Naive thymus-derived CD4-positive, alpha-beta T cell (primary cell): ENCODE measurements around the gene NRG3. TPM values are rescaled to one million over a fixed set of nuclear protein-coding genes. Genes with fewer than 3 reads are reported as not detected.

ENCODE experiments used
- ATAC-seq: fragments of 150-1000 bp; cut with Tn5 transposase; 2 replicates; pipeline ENCODE4 v1.10.0; 2021; ENCODE audit warnings: mild to moderate bottlenecking, moderate library complexity
- CTCF ChIA-PET: fragments of 350-600 bp; sonication (Branson Sonifier 250); formaldehyde crosslinking; loops from one replicate; lab custom pipeline; 2021; ENCODE audit warnings: antibody characterized with exemption; lab: Charles Lee
- POLR2A ChIA-PET: fragments of 350-600 bp; sonication (Branson Sonifier 250); formaldehyde crosslinking; loops from one replicate; lab custom pipeline; 2021; ENCODE audit warnings: antibody characterized with exemption, inconsistent platforms; lab: Charles Lee
- DNase-seq, 9 donors: peaks; one replicate each; pipeline versions ENCODE4 v3.0.0 to v3.0.0-alpha.2; 2020 to 2022; ENCODE audit warnings: mixed read lengths in 1 of 9
- H3K27ac ChIP-seq: one replicate; pipeline ENCODE4 v1.7.0; 2013; ENCODE audit warnings: mild to moderate bottlenecking, low read depth, low read length, moderate library complexity
- H3K27me3 ChIP-seq, 2 donors: one replicate each; pipeline ENCODE4 v1.7.0; 2013; ENCODE audit warnings: low read length in 2 of 2, mild to moderate bottlenecking in 2 of 2, moderate library complexity in 2 of 2; ENCODE audit not compliant: control insufficient read depth in 2 of 2, insufficient read depth in 2 of 2
- H3K36me3 ChIP-seq, 3 experiments: 1 replicate in 2 of 3; 2 replicates in 1 of 3; pipeline ENCODE4 v1.7.0; 2013; ENCODE audit warnings: low read length in 3 of 3, mild to moderate bottlenecking in 3 of 3, moderate library complexity in 1 of 3; ENCODE audit not compliant: insufficient read depth in 3 of 3, control insufficient read depth in 2 of 3
- H3K4me1 ChIP-seq, 2 donors: one replicate each; pipeline ENCODE4 v1.7.0; 2013; ENCODE audit warnings: low read length in 2 of 2, mild to moderate bottlenecking in 2 of 2, moderate library complexity in 1 of 2; ENCODE audit not compliant: control insufficient read depth in 2 of 2, insufficient read depth in 2 of 2
- H3K4me3 ChIP-seq: 2 replicates; pipeline ENCODE4 v1.7.0; 2013; ENCODE audit warnings: mild to moderate bottlenecking, low read length
- H3K9me3 ChIP-seq, 3 experiments: 1 replicate in 2 of 3; 2 replicates in 1 of 3; pipeline ENCODE4 v1.7.0; 2013; ENCODE audit warnings: low read length in 3 of 3; ENCODE audit not compliant: control insufficient read depth in 2 of 3
- H3K27ac Mint-ChIP-seq, 9 donors: one replicate each; pipeline ENCODE4 v1.8.0; 2020 to 2022; ENCODE audit warnings: mixed read lengths in 9 of 9, mild to moderate bottlenecking in 8 of 9, moderate library complexity in 5 of 9, inconsistent platforms in 2 of 9
- H3K27me3 Mint-ChIP-seq, 5 donors: one replicate each; pipeline ENCODE4 v1.8.0; 2021 to 2022; ENCODE audit warnings: mixed read lengths in 5 of 5, mild to moderate bottlenecking in 1 of 5
- H3K36me3 Mint-ChIP-seq, 5 donors: one replicate each; pipeline ENCODE4 v1.8.0; 2020 to 2022; ENCODE audit warnings: mixed read lengths in 5 of 5, mild to moderate bottlenecking in 3 of 5, inconsistent platforms in 1 of 5
- H3K4me1 Mint-ChIP-seq, 7 donors: one replicate each; pipeline ENCODE4 v1.8.0; 2020 to 2022; ENCODE audit warnings: mixed read lengths in 7 of 7, mild to moderate bottlenecking in 3 of 7, inconsistent platforms in 1 of 7
- H3K4me3 Mint-ChIP-seq, 10 donors: one replicate each; pipeline ENCODE4 v1.8.0; 2020 to 2022; ENCODE audit warnings: mild to moderate bottlenecking in 10 of 10, mixed read lengths in 10 of 10, moderate library complexity in 6 of 10, inconsistent platforms in 2 of 10
- H3K9me3 Mint-ChIP-seq, 11 donors: one replicate each; pipeline ENCODE4 v1.8.0; 2020 to 2022; ENCODE audit warnings: mixed read lengths in 11 of 11, mild to moderate bottlenecking in 4 of 11, inconsistent platforms in 1 of 11, moderate library complexity in 1 of 11
- intact Hi-C, 2 donors: fragments of 100-400 bp; cut with micrococcal nuclease; formaldehyde crosslinking; loops; one replicate each; pipeline ENCODE4 v1.15.1; 2023
- polyA plus RNA-seq, 2 donors: library from polyadenylated mRNA; unstranded; fragments of 300-500 nt; fragmentation: Illumina TruSeq; gene quantifications; one replicate each; pipeline ENCODE4 v1.2.3, GENCODE V29; 2021
- total RNA-seq, 6 experiments: library from RNA in 5 of 6; stranded (reverse) in 5 of 6; gene quantifications; 1 replicate in 5 of 6; 2 replicates in 1 of 6; pipeline ENCODE4 v1.2.3 and lab custom pipeline; 2021 to 2026

The NRG3 gene
- total and polyA plus RNA-seq, 7 experiments from 2014 or later: not detected

DNA sequence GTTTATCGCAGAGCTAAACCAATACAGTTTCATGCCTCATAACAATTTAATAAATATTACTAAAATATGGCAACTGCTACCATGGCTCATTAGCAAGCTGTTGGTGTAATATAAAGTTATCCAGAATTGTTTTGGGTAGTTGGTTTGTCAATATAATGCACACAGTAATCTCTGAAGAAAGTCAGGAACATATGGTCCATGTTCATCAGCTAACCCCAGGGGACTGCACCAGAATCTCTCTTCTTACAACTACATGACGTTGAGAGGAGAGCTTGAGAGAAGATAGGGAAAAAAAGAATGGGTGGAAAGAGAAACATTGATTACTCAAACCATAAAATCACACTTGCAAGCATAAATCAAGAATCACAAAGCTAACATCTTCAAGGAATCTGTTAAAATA, 333.7 kb downstream of the NRG3 start:
- Histone ChIP-seq H3K9me3 (no peaks in the 10 kb centered on the region), H3K27me3 (no peaks in the 10 kb centered on the region), H3K36me3 (no peaks in the 10 kb centered on the region), H3K4me1 (no peaks in the 10 kb centered on the region), H3K4me3 (no peak overlapping the region), H3K27ac (no peak overlapping the region)
- Mint-ChIP-seq H3K4me1 (no peaks in the 10 kb centered on the region), H3K27me3 (no peaks in the 10 kb centered on the region), H3K9me3 (peaks cover 0 to 12% (median 0%) of the 10 kb centered on the region in 11 donors), H3K4me3 (no peak overlapping the region), H3K36me3 (no peaks in the 10 kb centered on the region), H3K27ac (no peak overlapping the region)
- intact Hi-C loops: no loop called here
- ATAC-seq: no peak
- ChIA-PET CTCF (no interaction called here), POLR2A (interaction anchor here (0.6 kb wide), 1 partner anchor 9 kb away, joined by 5 read pairs; no protein-coding TSS in a partner anchor)
- DNase-seq: no peak

GRCh38 chr10:82210331-82210730, 335.3 kb downstream of the NRG3 start:
- POLR2A ChIA-PET: no interaction called here
- H3K4me1 Mint-ChIP-seq: no peaks in the 10 kb centered on the region
- no peaks in the 10 kb centered on the region for H3K4me1 ChIP-seq
- H3K27ac Mint-ChIP-seq: no peak overlapping the region
- H3K27me3 Mint-ChIP-seq: no peaks in the 10 kb centered on the region
- H3K4me3 Mint-ChIP-seq: no peak overlapping the region
- intact Hi-C loops: no loop called here
- H3K9me3 Mint-ChIP-seq: peaks cover 0 to 8% (median 0%) of the 10 kb centered on the region in 11 donors
- H3K36me3 ChIP-seq: no peaks in the 10 kb centered on the region
- no peaks in the 10 kb centered on the region for H3K9me3 ChIP-seq
- CTCF ChIA-PET: no interaction called here
- H3K4me3 ChIP-seq: no peak overlapping the region
- H3K36me3 Mint-ChIP-seq: no peaks in the 10 kb centered on the region
- H3K27me3 ChIP-seq: no peaks in the 10 kb centered on the region
- DNase-seq: no peak
- ATAC-seq: no peak
- no peak overlapping the region for H3K27ac ChIP-seq

DNA sequence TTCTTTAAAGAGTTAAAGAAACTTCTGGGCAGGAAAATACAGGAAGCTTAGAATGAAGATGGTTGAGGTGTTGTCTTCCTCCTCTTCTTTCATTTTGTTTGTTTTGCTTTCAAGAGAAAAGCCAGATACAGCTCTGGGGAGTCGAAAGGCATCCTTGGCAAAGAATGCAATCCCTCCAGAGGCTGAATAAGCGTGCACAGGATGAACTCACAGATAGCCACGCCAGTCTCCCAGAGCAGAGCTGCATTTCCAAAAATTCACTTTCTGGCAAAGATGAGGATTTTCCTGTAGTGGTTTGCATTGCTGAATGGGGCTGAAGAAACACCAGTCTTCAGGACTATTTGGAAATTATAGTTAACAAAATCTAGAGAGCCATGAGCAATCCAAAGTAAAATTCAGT, 336.4 kb downstream of the NRG3 start:
- H3K27me3 Mint-ChIP-seq: no peaks in the 10 kb centered on the region
- POLR2A ChIA-PET: no interaction called here

GRCh38 chr10:82212753-82213152, 337.8 kb downstream of the NRG3 start:
- DNase-seq (no peak), ATAC-seq (no peak)
- Mint-ChIP-seq H3K4me3 (no peak overlapping the region), H3K9me3 (peaks cover 0 to 7% (median 0%) of the 10 kb centered on the region in 11 donors), H3K27me3 (no peaks in the 10 kb centered on the region), H3K36me3 (no peaks in the 10 kb centered on the region), H3K27ac (no peak overlapping the region), H3K4me1 (no peaks in the 10 kb centered on the region)
- Histone ChIP-seq H3K36me3 (no peaks in the 10 kb centered on the region), H3K27me3 (no peaks in the 10 kb centered on the region), H3K4me1 (no peaks in the 10 kb centered on the region), H3K9me3 (no peaks in the 10 kb centered on the region), H3K4me3 (no peak overlapping the region), H3K27ac (no peak overlapping the region)
- intact Hi-C loops: no loop called here
- ChIA-PET CTCF (no interaction called here), POLR2A (no interaction called here)

More for the DNA sequence above, 336.4 kb downstream of the NRG3 start:
- DNase-seq (no peak), ATAC-seq (no peak)
- Mint-ChIP-seq H3K4me3 (no peak overlapping the region), H3K27ac (no peak overlapping the region), H3K36me3 (no peaks in the 10 kb centered on the region), H3K4me1 (no peaks in the 10 kb centered on the region), H3K9me3 (peaks cover 0 to 7% (median 0%) of the 10 kb centered on the region in 11 donors)
- no peak overlapping the region for H3K4me3 ChIP-seq
- H3K4me1 ChIP-seq: no peaks in the 10 kb centered on the region
- H3K27me3 ChIP-seq: no peaks in the 10 kb centered on the region
- H3K9me3 ChIP-seq: no peaks in the 10 kb centered on the region
- intact Hi-C loops: no loop called here
- CTCF ChIA-PET: no interaction called here
- no peak overlapping the region for H3K27ac ChIP-seq
- no peaks in the 10 kb centered on the region for H3K36me3 ChIP-seq

DNA sequence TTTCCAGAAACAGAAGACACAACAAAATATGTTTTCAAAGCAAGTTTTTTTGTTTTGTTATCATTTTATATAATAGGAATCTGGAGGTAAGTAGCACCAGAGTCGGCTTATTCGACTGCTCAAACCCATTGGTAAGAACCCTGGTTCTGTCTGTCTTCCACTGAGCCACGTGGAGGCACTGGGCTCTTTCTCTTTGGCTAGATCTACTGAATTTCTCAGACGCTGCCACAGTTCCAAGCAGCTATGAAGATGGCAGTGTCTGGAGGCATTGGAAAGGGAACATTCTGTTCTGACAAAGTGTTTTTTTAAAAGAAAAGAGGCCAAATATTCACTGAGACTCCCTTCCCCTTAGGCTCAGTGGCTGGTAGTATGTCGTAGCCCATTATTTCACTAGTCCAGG, 338.8 kb downstream of the NRG3 start:
- no peaks in the 10 kb centered on the region for H3K4me1 ChIP-seq
- Mint-ChIP-seq H3K4me1 (no peaks in the 10 kb centered on the region), H3K36me3 (no peaks in the 10 kb centered on the region), H3K4me3 (no peak overlapping the region), H3K27ac (no peak overlapping the region), H3K9me3 (peaks cover 0 to 7% (median 0%) of the 10 kb centered on the region in 11 donors), H3K27me3 (no peaks in the 10 kb centered on the region)
- H3K4me3 ChIP-seq: no peak overlapping the region
- H3K27ac ChIP-seq: no peak overlapping the region
- no peaks in the 10 kb centered on the region for H3K9me3 ChIP-seq
- DNase-seq: no peak
- ChIA-PET POLR2A (no interaction called here), CTCF (no interaction called here)
- H3K27me3 ChIP-seq: no peaks in the 10 kb centered on the region
- ATAC-seq: no peak
- intact Hi-C loops: no loop called here
- H3K36me3 ChIP-seq: no peaks in the 10 kb centered on the region

DNA sequence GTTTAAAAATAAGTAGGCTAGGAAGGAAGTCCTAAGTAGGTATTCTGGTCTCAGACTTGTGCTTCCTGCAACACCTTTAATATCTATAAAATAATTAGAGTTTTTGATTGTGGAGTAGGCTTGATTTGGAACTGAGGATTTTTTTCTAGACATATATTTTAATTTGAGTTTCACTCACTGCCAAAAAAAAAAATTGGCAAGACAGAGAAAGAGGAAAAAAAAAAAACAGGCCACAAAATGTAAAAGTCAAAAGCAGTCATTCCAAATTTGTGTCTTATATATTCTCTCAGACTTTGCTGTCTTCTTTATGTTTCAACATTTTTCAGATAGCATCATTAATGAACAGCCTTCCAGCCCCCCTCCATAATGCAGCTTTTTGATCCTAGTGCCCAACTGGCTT, 346.1 kb downstream of the NRG3 start:
- POLR2A ChIA-PET: no interaction called here
- H3K9me3 Mint-ChIP-seq: peaks cover 0 to 3% (median 0%) of the 10 kb centered on the region in 11 donors
- no peaks in the 10 kb centered on the region for H3K4me1 Mint-ChIP-seq
- H3K27me3 Mint-ChIP-seq: no peaks in the 10 kb centered on the region
- no peak overlapping the region for H3K4me3 ChIP-seq
- H3K27ac Mint-ChIP-seq: no peak overlapping the region
- no peaks in the 10 kb centered on the region for H3K36me3 ChIP-seq
- H3K36me3 Mint-ChIP-seq: no peaks in the 10 kb centered on the region
- CTCF ChIA-PET: no interaction called here
- ATAC-seq: no peak
- no peaks in the 10 kb centered on the region for H3K27me3 ChIP-seq
- DNase-seq: no peak
- H3K27ac ChIP-seq: no peak overlapping the region
- no peak overlapping the region for H3K4me3 Mint-ChIP-seq
- intact Hi-C loops: no loop called here
- H3K4me1 ChIP-seq: no peaks in the 10 kb centered on the region
- H3K9me3 ChIP-seq: no peaks in the 10 kb centered on the region

DNA sequence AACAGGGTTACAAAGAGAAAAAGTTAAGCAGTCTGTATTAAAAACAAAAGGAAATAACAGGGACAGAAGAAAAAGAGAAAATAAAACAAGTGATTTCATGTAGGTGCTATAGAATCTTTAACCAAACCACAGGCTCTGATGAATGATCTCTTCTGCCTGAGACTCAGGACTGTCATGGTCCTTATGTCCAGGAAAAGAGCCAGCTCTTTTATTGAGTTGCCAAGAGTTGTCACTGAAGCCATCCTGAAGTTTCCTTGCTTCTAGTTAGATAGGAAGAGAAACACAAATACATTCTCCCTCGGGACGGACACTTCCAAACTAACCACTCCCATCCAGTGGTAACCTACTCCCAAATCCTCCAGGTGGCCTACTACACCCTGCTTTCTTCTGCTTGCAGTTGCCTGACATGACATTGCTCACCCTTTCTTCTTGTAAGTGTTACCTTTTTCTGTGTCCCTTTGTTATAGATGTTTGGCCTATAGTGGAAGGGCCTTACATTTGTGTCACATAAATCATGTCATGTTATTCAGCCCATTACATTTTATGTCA, 346.7 kb downstream of the NRG3 start:
- Mint-ChIP-seq H3K27ac (no peak overlapping the region), H3K4me1 (no peaks in the 10 kb centered on the region), H3K27me3 (no peaks in the 10 kb centered on the region), H3K36me3 (no peaks in the 10 kb centered on the region), H3K9me3 (peaks cover 0 to 3% (median 0%) of the 10 kb centered on the region in 11 donors), H3K4me3 (no peak overlapping the region)
- intact Hi-C loops: no loop called here
- H3K27me3 ChIP-seq: no peaks in the 10 kb centered on the region
- no peak overlapping the region for H3K4me3 ChIP-seq
- ATAC-seq: no peak
- H3K9me3 ChIP-seq: no peaks in the 10 kb centered on the region
- no peak for DNase-seq
- H3K4me1 ChIP-seq: no peaks in the 10 kb centered on the region
- ChIA-PET POLR2A (no interaction called here), CTCF (no interaction called here)
- H3K27ac ChIP-seq: no peak overlapping the region
- H3K36me3 ChIP-seq: no peaks in the 10 kb centered on the region
